Measurements from ENCODE around the gene CA12. TPM values are rescaled to one million over a fixed set of nuclear protein-coding genes. Genes with fewer than 3 reads are reported as not detected.

The CA12 gene
- total and polyA plus RNA-seq, 11 donors, result 0.04 to 5.2 (median 0.25) TPM; not detected in 3

DNA sequence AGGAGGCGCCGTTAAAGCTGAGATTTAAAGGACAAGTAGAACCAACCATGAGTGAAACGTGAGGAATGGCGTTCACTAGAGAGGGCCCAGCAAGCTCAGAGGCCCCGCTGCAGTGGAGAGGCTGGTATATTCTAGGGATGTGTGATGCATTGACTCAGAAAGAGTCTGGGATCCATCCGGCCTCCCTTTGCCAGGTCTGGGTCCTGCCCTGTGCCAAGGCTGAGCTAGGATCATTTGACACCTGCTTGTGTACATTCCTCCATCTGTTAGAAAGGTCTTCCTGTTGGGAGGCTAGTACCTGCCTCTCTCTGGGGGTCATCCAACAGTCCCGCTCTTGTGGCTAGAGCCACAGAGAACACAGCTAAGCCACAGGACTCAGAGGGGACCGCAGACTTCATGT is 28.4 kb downstream of the CA12 start:
- Histone ChIP-seq H3K27me3 (no peaks in the 10 kb centered on the region), H3K9me3 (no peaks in the 10 kb centered on the region), H3K27ac (no peak overlapping the region), H3K4me3 (no peak overlapping the region), H3K4me1 (peaks cover 0 to 26% (median 14%) of the 10 kb centered on the region in 12 donors), H3K36me3 (no peaks in the 10 kb centered on the region)
- DNase-seq, result no peak
- WGBS, 4 donors, result 80 to 83% (median 82%) methylated on average over 8 of the region's 8 CpGs
- ATAC-seq, result no peak
- TF ChIP-seq, protein P1, sequence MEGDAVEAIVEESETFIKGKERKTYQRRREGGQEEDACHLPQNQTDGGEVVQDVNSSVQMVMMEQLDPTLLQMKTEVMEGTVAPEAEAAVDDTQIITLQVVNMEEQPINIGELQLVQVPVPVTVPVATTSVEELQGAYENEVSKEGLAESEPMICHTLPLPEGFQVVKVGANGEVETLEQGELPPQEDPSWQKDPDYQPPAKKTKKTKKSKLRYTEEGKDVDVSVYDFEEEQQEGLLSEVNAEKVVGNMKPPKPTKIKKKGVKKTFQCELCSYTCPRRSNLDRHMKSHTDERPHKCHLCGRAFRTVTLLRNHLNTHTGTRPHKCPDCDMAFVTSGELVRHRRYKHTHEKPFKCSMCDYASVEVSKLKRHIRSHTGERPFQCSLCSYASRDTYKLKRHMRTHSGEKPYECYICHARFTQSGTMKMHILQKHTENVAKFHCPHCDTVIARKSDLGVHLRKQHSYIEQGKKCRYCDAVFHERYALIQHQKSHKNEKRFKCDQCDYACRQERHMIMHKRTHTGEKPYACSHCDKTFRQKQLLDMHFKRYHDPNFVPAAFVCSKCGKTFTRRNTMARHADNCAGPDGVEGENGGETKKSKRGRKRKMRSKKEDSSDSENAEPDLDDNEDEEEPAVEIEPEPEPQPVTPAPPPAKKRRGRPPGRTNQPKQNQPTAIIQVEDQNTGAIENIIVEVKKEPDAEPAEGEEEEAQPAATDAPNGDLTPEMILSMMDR (IDR thresholded peaks at IDR 0.05), result no peak
- TF ChIP-seq POLR2A (IDR thresholded peaks at IDR 0.05), result no peak
- intact Hi-C loops (cut with DNase I), result no loop called here

DNA sequence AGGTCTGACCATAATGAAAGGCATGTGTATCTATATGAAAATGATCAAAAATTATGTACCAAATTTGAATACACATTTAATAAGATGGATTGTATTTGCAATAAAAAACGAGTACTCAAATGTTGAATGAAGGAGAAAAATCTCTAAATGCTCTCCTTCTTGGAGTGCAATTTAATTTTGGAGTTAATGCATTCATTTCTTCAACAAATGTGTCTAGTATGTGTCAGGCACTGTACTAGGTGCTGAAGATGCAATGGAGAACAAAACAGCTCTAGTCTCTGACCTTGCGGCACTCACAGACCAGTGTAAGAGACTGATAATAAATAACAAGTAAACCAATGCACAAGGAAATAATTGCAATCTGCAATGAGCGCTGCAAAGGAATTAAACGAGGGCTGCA is 28.8 kb downstream of the CA12 start:
- Histone ChIP-seq H3K36me3 (no peaks in the 10 kb centered on the region), H3K9me3 (no peaks in the 10 kb centered on the region), H3K4me1 (peaks cover 0 to 30% (median 19%) of the 10 kb centered on the region in 12 donors), H3K27ac (no peak overlapping the region), H3K27me3 (no peaks in the 10 kb centered on the region), H3K4me3 (no peak overlapping the region)
- no peak for ATAC-seq
- DNase-seq, result no peak
- intact Hi-C loops (cut with DNase I), result no loop called here
- TF ChIP-seq, protein P1 (IDR thresholded peaks at IDR 0.05), result no peak
- TF ChIP-seq POLR2A (IDR thresholded peaks at IDR 0.05), result no peak
- WGBS, 4 donors, result 86 to 94% (median 89%) methylated on average over 4 of the region's 4 CpGs

DNA sequence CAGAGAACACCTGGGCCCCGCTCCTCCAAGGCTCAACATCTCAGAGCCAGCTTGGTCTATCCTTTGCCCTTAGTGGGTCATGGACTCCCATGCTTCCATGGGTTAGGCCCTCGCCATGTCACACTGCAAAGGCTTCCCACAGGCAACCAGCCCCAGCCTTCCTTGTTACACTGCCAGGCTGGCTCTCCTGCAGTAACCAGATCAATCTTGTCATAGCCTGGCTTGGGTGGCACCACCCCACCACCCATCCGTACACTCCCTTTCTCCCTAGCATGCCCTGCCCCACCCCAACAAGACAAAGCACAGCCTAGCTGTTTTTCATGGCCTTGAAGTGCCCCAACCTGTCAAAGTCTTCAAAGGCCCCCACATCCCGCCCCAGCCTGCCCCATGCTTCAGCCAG is 30.5 kb downstream of the CA12 start:
- Histone ChIP-seq H3K9me3 (no peaks in the 10 kb centered on the region), H3K27ac (no peak overlapping the region), H3K4me1 (peaks cover 0 to 42% (median 27%) of the 10 kb centered on the region in 12 donors), H3K36me3 (no peaks in the 10 kb centered on the region), H3K4me3 (no peak overlapping the region), H3K27me3 (no peaks in the 10 kb centered on the region)
- 79 to 97% (median 82%) methylated on average over 4 of the region's 4 CpGs for WGBS, 4 donors
- DNase-seq, result no peak
- TF ChIP-seq, protein P1 (IDR thresholded peaks at IDR 0.05), result no peak
- TF ChIP-seq POLR2A (IDR thresholded peaks at IDR 0.05), result no peak
- ATAC-seq, result no peak
- intact Hi-C loops (cut with DNase I), result no loop called here

DNA sequence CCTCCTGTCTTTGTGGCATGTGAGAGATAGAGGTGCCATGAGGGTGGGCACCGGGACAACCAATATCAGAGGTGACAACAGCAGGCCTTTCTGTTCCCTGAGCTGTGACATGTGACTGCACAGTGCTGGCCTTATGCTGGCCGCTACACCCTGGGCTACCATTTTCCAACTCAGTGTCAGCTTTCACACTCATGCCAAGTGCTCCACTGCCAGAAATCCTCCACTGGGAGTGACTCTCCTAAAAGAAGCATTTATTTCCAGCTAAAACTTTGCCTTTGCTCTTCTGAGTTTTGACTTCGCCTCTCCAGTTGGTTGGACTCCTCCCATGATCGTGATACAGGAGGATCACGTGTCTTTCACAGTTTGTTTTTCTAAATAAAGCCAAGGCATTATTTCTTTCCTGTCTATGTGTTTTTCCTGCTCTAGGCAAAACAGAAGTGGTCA is 31.4 kb downstream of the CA12 start:
- Histone ChIP-seq H3K27ac (peak overlapping the region in 10 of 12 donors; percentile 2 to 63 (median 34)), H3K4me1 (peaks cover 0 to 42% (median 27%) of the 10 kb centered on the region in 12 donors), H3K36me3 (no peaks in the 10 kb centered on the region), H3K9me3 (no peaks in the 10 kb centered on the region), H3K27me3 (no peaks in the 10 kb centered on the region), H3K4me3 (no peak overlapping the region)
- ATAC-seq (peak; percentile 82 to 93 (median 88)), DNase-seq (peak in 4 of 5 donors; percentile 41 to 80 (median 58))
- 24 to 44% (median 36%) methylated on average over 5 of the region's 5 CpGs for WGBS, 4 donors
- no peak for TF ChIP-seq POLR2A (IDR thresholded peaks at IDR 0.05)
- TF ChIP-seq, protein P1 (IDR thresholded peaks at IDR 0.05), result no peak
- intact Hi-C loops (cut with DNase I), result no loop called here
